ENCODE results near the gene MEAF6.
"Not testable (repeated sequence)": the region's sequence is repeated elsewhere in the genome, so short reads cannot be mapped to it uniquely, and the experiment has no call there.

MEAF6 gene

GRCh38 chr1:37506740-37507139 lies 7.8 kb downstream of the MEAF6 start:
- Histone ChIP-seq H3K27me3 (ENCODE audit: insufficient read depth, low read depth) (no peaks in the 10 kb centered on the region), H3K27ac (no peak overlapping the region), H3K4me2 (no peak overlapping the region), H3K79me2 (ENCODE audit: insufficient read depth, low read depth) (no peaks in the 10 kb centered on the region; the same call in 1 of the 2 replicates), H3K36me3 (ENCODE audit: insufficient read depth) (no peaks in the 10 kb centered on the region; the same call in 1 of the 2 replicates), H3K9ac (no peak overlapping the region), H2AFZ (ENCODE audit: low read depth) (no peak overlapping the region), H3K4me1 (ENCODE audit: low read depth, poor library complexity, severe bottlenecking) (peaks cover 28% of the 10 kb centered on the region), H3K4me3 (IDR thresholded peaks at IDR 0.05; ENCODE audit: insufficient read depth, low read depth, low read length) (no peak overlapping the region), H4K20me1 (ENCODE audit: insufficient read depth) (no peaks in the 10 kb centered on the region)
- TF ChIP-seq CTCF (conservative IDR thresholded peaks at IDR 0.05; ENCODE audit: low read depth, low read length), result no peak

GRCh38 chr1:37502791-37503190 lies 11.8 kb downstream of the MEAF6 start:
- not testable (repeated sequence) for H3K4me3 ChIP-seq (IDR thresholded peaks at IDR 0.05; ENCODE audit: insufficient read depth, low read depth, low read length); H3K27me3 ChIP-seq (ENCODE audit: insufficient read depth, low read depth); H3K9ac ChIP-seq; H4K20me1 ChIP-seq (ENCODE audit: insufficient read depth); H3K27ac ChIP-seq; H3K79me2 ChIP-seq (ENCODE audit: insufficient read depth, low read depth); H3K4me2 ChIP-seq; H3K36me3 ChIP-seq (ENCODE audit: insufficient read depth); H2AFZ ChIP-seq (ENCODE audit: low read depth)
- H3K4me1 ChIP-seq (ENCODE audit: low read depth, poor library complexity, severe bottlenecking), result peaks cover 14% of the 10 kb centered on the region

- TF ChIP-seq CTCF (conservative IDR thresholded peaks at IDR 0.05; ENCODE audit: low read depth, low read length), result no peak
- Histone ChIP-seq H3K27ac (no peak overlapping the region), H3K79me2 (ENCODE audit: insufficient read depth, low read depth) (no peaks in the 10 kb centered on the region; the same call in 1 of the 2 replicates)
Measured at GRCh38 chr1:37502104-37502503, 12.5 kb downstream of the MEAF6 start.

GRCh38 chr1:37501661-37502060 lies 12.9 kb downstream of the MEAF6 start:
- H3K79me2 ChIP-seq (ENCODE audit: insufficient read depth, low read depth), result no peaks in the 10 kb centered on the region; the same call in 1 of the 2 replicates
- H4K20me1 ChIP-seq (ENCODE audit: insufficient read depth), result no peaks in the 10 kb centered on the region
- no peak for TF ChIP-seq CTCF (conservative IDR thresholded peaks at IDR 0.05; ENCODE audit: low read depth, low read length)

More at GRCh38 chr1:37502104-37502503, 12.5 kb downstream of the MEAF6 start:
- Histone ChIP-seq H2AFZ (ENCODE audit: low read depth) (no peak overlapping the region), H4K20me1 (ENCODE audit: insufficient read depth) (no peaks in the 10 kb centered on the region), H3K4me3 (IDR thresholded peaks at IDR 0.05; ENCODE audit: insufficient read depth, low read depth, low read length) (no peak overlapping the region), H3K4me2 (no peak overlapping the region), H3K36me3 (ENCODE audit: insufficient read depth) (no peaks in the 10 kb centered on the region), H3K27me3 (ENCODE audit: insufficient read depth, low read depth) (no peaks in the 10 kb centered on the region), H3K9ac (no peak overlapping the region), H3K4me1 (ENCODE audit: low read depth, poor library complexity, severe bottlenecking) (peaks cover 12% of the 10 kb centered on the region)

GRCh38 chr1:37498872-37499617 lies 15.5 kb downstream of the MEAF6 start:
- Histone ChIP-seq H3K27ac (no peak overlapping the region), H3K4me2 (no peak overlapping the region), H3K36me3 (ENCODE audit: insufficient read depth) (no peaks in the 10 kb centered on the region), H3K4me3 (IDR thresholded peaks at IDR 0.05; ENCODE audit: insufficient read depth, low read depth, low read length) (no peak overlapping the region), H2AFZ (ENCODE audit: low read depth) (no peak overlapping the region), H4K20me1 (ENCODE audit: insufficient read depth) (no peaks in the 10 kb centered on the region), H3K79me2 (ENCODE audit: insufficient read depth, low read depth) (no peaks in the 10 kb centered on the region), H3K9ac (no peak overlapping the region), H3K4me1 (ENCODE audit: low read depth, poor library complexity, severe bottlenecking) (peaks cover 20% of the 10 kb centered on the region), H3K27me3 (ENCODE audit: insufficient read depth, low read depth) (no peaks in the 10 kb centered on the region)
- TF ChIP-seq CTCF (conservative IDR thresholded peaks at IDR 0.05; ENCODE audit: low read depth, low read length), result no peak

More at GRCh38 chr1:37501661-37502060, 12.9 kb downstream of the MEAF6 start:
- Histone ChIP-seq H3K9ac (no peak overlapping the region), H3K27me3 (ENCODE audit: insufficient read depth, low read depth) (no peaks in the 10 kb centered on the region), H3K4me1 (ENCODE audit: low read depth, poor library complexity, severe bottlenecking) (peaks cover 12% of the 10 kb centered on the region), H3K36me3 (ENCODE audit: insufficient read depth) (no peaks in the 10 kb centered on the region), H3K4me2 (no peak overlapping the region), H2AFZ (ENCODE audit: low read depth) (no peak overlapping the region), H3K27ac (no peak overlapping the region), H3K4me3 (IDR thresholded peaks at IDR 0.05; ENCODE audit: insufficient read depth, low read depth, low read length) (no peak overlapping the region)
